HEK293T (cell line): ENCODE data around the gene ATG2B.

Experiments used
- BHLHE40 ChIP-seq: fragments of 450-650 bp; IDR thresholded peaks from 2 replicates; pipeline ENCODE4 v1.6.1; 2016; ENCODE audit warnings: mild to moderate bottlenecking, moderate library complexity, borderline replicate concordance
- CTBP1 ChIP-seq: fragments of 450-650 bp; IDR thresholded peaks from 2 replicates; pipeline ENCODE4 v1.6.1; 2016; ENCODE audit warnings: borderline replicate concordance
- FOXA1 ChIP-seq: fragments of 450-650 bp; IDR thresholded peaks from 2 replicates; pipeline ENCODE4 v1.6.1; 2016; ENCODE audit warnings: mild to moderate bottlenecking
- FOXM1 ChIP-seq: fragments of 450-650 bp; IDR thresholded peaks from 2 replicates; pipeline ENCODE4 v1.6.1; 2017; ENCODE audit warnings: mild to moderate bottlenecking, borderline replicate concordance
- NFRKB ChIP-seq: fragments of 450-650 bp; IDR thresholded peaks from 2 replicates; pipeline ENCODE4 v1.6.1; 2016; ENCODE audit warnings: mild to moderate bottlenecking, moderate library complexity
- SP1 ChIP-seq: fragments of 450-650 bp; IDR thresholded peaks from 2 replicates; pipeline ENCODE4 v1.6.1; 2017
- SUZ12 ChIP-seq: fragments of 450-650 bp; IDR thresholded peaks from 2 replicates; pipeline ENCODE4 v1.6.1; 2016; ENCODE audit warnings: mild to moderate bottlenecking
- ZNF384 ChIP-seq: fragments of 450-650 bp; IDR thresholded peaks from 2 replicates; pipeline ENCODE4 v1.6.1; 2016

DNA sequence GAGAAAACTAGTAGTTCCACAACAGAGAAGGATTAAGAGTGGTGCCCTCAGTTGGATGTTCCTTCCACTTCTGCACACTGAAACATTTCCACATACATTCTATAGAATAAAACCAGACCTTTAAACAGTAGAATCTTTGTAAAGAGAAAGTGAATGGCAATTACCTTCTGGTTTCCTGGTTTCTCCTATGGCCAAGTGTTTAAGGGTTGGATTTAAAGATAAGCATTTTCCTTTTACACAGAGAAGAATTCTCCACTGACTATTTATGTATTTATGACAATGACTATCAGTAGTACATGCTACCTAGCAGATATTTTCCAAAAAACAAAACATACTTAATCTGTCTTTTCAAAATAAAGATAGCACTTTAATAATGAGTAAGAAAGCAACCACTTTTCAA is 3.2 kb downstream of the ATG2B start:
- TF ChIP-seq SUZ12 (no peak), FOXM1 (no peak), NFRKB (no peak), FOXA1 (no peak), ZNF384 (no peak), SP1 (no peak), BHLHE40 (no peak), CTBP1 (no peak)
